SK-N-SH (cell line): ENCODE data around the gene AGAP1. TPM values are rescaled to one million over a fixed set of nuclear protein-coding genes. Genes with fewer than 3 reads are reported as not detected.
"Not testable (repeated sequence)": the region's sequence is repeated elsewhere in the genome, so short reads cannot be mapped to it uniquely, and the experiment has no call there.

Source experiments
- CTCF ChIA-PET: fragments of 300-600, 350-600 bp; formaldehyde crosslinking; extraction: SDS; loops from one replicate; lab custom pipeline; 2021; lab: Yijun Ruan, JAX
- POLR2A ChIA-PET: fragments of 350-600 bp; sonication (Branson Sonifier 250); formaldehyde crosslinking; extraction: SDS; loops from one replicate; lab custom pipeline; 2020; ENCODE audit warnings: antibody characterized with exemption, inconsistent platforms; lab: Yijun Ruan, JAX
- DNase-seq: peaks from one replicate; pipeline ENCODE4 v3.0.0; 2012
- H2AFZ ChIP-seq: fragments of 200-600 bp; sonication (generic); 2 replicates; pipeline ENCODE4 v1.8.1; 2016; ENCODE audit warnings: antibody characterized with exemption, mild to moderate bottlenecking, low read depth
- H3F3A ChIP-seq: fragments of 200-600 bp; sonication (generic); replicated peaks from 2 replicates; pipeline ENCODE3; 2016; ENCODE audit warnings: antibody characterized with exemption, mild to moderate bottlenecking; ENCODE audit not compliant: insufficient read depth
- H3K27ac ChIP-seq, 2 experiments: fragments of 200-500 bp in 1 of 2; fragments of 200-600 bp in 1 of 2; sonication (Bioruptor generic) in 1 of 2; sonication (generic), shearing (Covaris generic) in 1 of 2; 2 replicates each; pipeline versions ENCODE4 v1.5.1 to v1.6.1; 2014 to 2016; ENCODE audit warnings: low read depth in 2 of 2, inconsistent platforms in 1 of 2, low read length in 1 of 2, mild to moderate bottlenecking in 1 of 2, mixed read lengths in 1 of 2
- H3K27me3 ChIP-seq: fragments of 200-600 bp; sonication (generic), shearing (Covaris generic); 2 replicates; pipeline ENCODE4 v1.6.1; 2016; ENCODE audit warnings: mixed run types; ENCODE audit not compliant: insufficient read depth
- H3K36me3 ChIP-seq, 2 experiments: fragments of 200-500 bp in 1 of 2; fragments of 200-600 bp in 1 of 2; sonication (Bioruptor generic) in 1 of 2; sonication (generic) in 1 of 2; replicated peaks in 1 of 2; 2 replicates each; pipeline versions ENCODE3 to v1.5.1; 2014 to 2016; ENCODE audit warnings: low read length in 1 of 2, mild to moderate bottlenecking in 1 of 2; ENCODE audit not compliant: insufficient read depth in 2 of 2, control insufficient read depth in 1 of 2
- H3K4me1 ChIP-seq, 2 experiments: fragments of 200-500 bp in 1 of 2; fragments of 200-600 bp in 1 of 2; sonication (Bioruptor generic) in 1 of 2; sonication (generic), shearing (Covaris generic) in 1 of 2; 2 replicates each; pipeline versions ENCODE4 v1.5.1 to v1.6.1; 2014 to 2016; ENCODE audit warnings: low read depth in 1 of 2, low read length in 1 of 2, mixed run types in 1 of 2; ENCODE audit not compliant: insufficient read depth in 2 of 2, control insufficient read depth in 1 of 2
- H3K4me2 ChIP-seq: fragments of 200-600 bp; sonication (generic), shearing (Covaris generic); 2 replicates; pipeline ENCODE4 v1.6.1; 2017; ENCODE audit warnings: mixed run types
- H3K4me3 ChIP-seq, 2 experiments: fragments of 200-500 bp in 1 of 2; fragments of 200-600 bp in 1 of 2; sonication (Bioruptor generic) in 1 of 2; sonication (generic), shearing (Covaris generic) in 1 of 2; 2 replicates each; pipeline versions ENCODE4 v1.5.1 to v1.8.1; 2014 to 2016; ENCODE audit warnings: low read depth in 2 of 2, inconsistent platforms in 1 of 2, low read length in 1 of 2, mild to moderate bottlenecking in 1 of 2, mixed read lengths in 1 of 2, moderate library complexity in 1 of 2
- H3K79me2 ChIP-seq: fragments of 200-600 bp; sonication (generic); 2 replicates; pipeline ENCODE4 v1.8.1; 2017; ENCODE audit warnings: mild to moderate bottlenecking; ENCODE audit not compliant: insufficient read depth
- H3K9ac ChIP-seq: fragments of 200-600 bp; sonication (generic); 2 replicates; pipeline ENCODE4 v1.6.1; 2017; ENCODE audit warnings: mixed run types
- H3K9me2 ChIP-seq: fragments of 200-600 bp; sonication (generic); 2 replicates; pipeline ENCODE4 v1.6.1; 2017; ENCODE audit warnings: mixed run types
- H3K9me3 ChIP-seq: fragments of 200-600 bp; sonication (generic); 2 replicates; pipeline ENCODE4 v1.6.1; 2017; ENCODE audit warnings: mixed run types, mild to moderate bottlenecking, moderate library complexity
- H4K20me1 ChIP-seq: fragments of 200-600 bp; sonication (generic); 2 replicates; pipeline ENCODE4 v1.6.1; 2017; ENCODE audit warnings: mild to moderate bottlenecking, mixed run types; ENCODE audit not compliant: insufficient read depth
- EP300 ChIP-seq, 2 experiments: IDR thresholded peaks; 2 replicates each; pipeline versions ENCODE4 v1.4.0 to v1.6.1; 2012; ENCODE audit warnings: borderline replicate concordance in 1 of 2, low read depth in 1 of 2, low read length in 1 of 2
- EZH2phosphoT487 ChIP-seq: fragments of 200-600 bp; sonication (generic); IDR thresholded peaks from 2 replicates; pipeline ENCODE4 v1.6.1; 2017; ENCODE audit warnings: low read depth, mixed run types, mild to moderate bottlenecking, antibody characterized with exemption, moderate library complexity, borderline replicate concordance
- GABPA ChIP-seq: IDR thresholded peaks from 2 replicates; pipeline ENCODE4 v1.4.0; 2012; ENCODE audit warnings: low read depth, mild to moderate bottlenecking
- MAX ChIP-seq: IDR thresholded peaks from 2 replicates; pipeline ENCODE4 v1.4.0; 2012; ENCODE audit warnings: low read depth
- MXI1 ChIP-seq: IDR thresholded peaks from 2 replicates; pipeline ENCODE4 v1.6.1; 2012; ENCODE audit warnings: mild to moderate bottlenecking, low read depth, low read length, improper control_type of control experiment
- NFIC ChIP-seq: IDR thresholded peaks from 2 replicates; pipeline ENCODE4 v1.4.0; 2012; ENCODE audit warnings: borderline replicate concordance
- POLR2AphosphoS5 ChIP-seq: IDR thresholded peaks from 2 replicates; pipeline ENCODE4 v1.6.1; 2012; ENCODE audit warnings: low read depth, low read length
- REST ChIP-seq: IDR thresholded peaks from 2 replicates; pipeline ENCODE4 v1.6.1; 2012; ENCODE audit warnings: mild to moderate bottlenecking, low read depth, low read length, moderate library complexity
- SIN3A ChIP-seq: IDR thresholded peaks from 2 replicates; pipeline ENCODE4 v1.6.1; 2012; ENCODE audit warnings: low read depth, mild to moderate bottlenecking, low read length, moderate library complexity, borderline replicate concordance
- TAF1 ChIP-seq: IDR thresholded peaks from 2 replicates; pipeline ENCODE4 v1.6.1; 2012; ENCODE audit warnings: low read depth, mild to moderate bottlenecking, low read length, moderate library complexity, borderline replicate concordance
- TCF12 ChIP-seq: IDR thresholded peaks from 2 replicates; pipeline ENCODE4 v1.4.0; 2012
- USF1 ChIP-seq: IDR thresholded peaks from 2 replicates; pipeline ENCODE4 v1.4.0; 2012; ENCODE audit warnings: low read depth, borderline replicate concordance
- YY1 ChIP-seq: IDR thresholded peaks from 2 replicates; pipeline ENCODE4 v1.4.0; 2012; ENCODE audit warnings: low read depth, mild to moderate bottlenecking
- WGBS: methylation state at CpG from one replicate; pipeline ENCODE4 v1.1.6; 2017; ENCODE audit warnings: low lambda C conversion rate; 5-methylcytosine and 5-hydroxymethylcytosine counted together
- polyA plus RNA-seq, 3 experiments: library from polyadenylated mRNA; depleted of rRNA; stranded (reverse); fragments of >200 nt; gene quantifications; 2 replicates each; pipeline ENCODE4 v1.2.3, GENCODE V29; 2012

The AGAP1 gene
- polyA plus RNA-seq, 1 of the 3 experiments (the other 2 are of a cell fraction): 8.8 TPM

- Histone ChIP-seq H3K27me3 (no peaks in the 10 kb centered on the region), H4K20me1 (no peaks in the 10 kb centered on the region), H3K4me3 (no peak overlapping the region), H3K9me2 (no peaks in the 10 kb centered on the region), H3K36me3 (no peaks in the 10 kb centered on the region), H3K27ac (no peak overlapping the region)
- WGBS: 73% methylated on average over 8 of the region's 9 CpGs
- TF ChIP-seq SIN3A: no peak
- no peak for TF ChIP-seq TCF12
- TF ChIP-seq EZH2phosphoT487: no peak
- no peak for TF ChIP-seq GABPA
- TF ChIP-seq, all 33 proteins: peak for 0
- no peaks in the 10 kb centered on the region; the same call in 1 of the 2 replicates for H3K9me3 ChIP-seq
- DNase-seq: no peak
- no peak overlapping the region for H3K9ac ChIP-seq
- no peak overlapping the region for H2AFZ ChIP-seq
- H3F3A ChIP-seq: no peaks in the 10 kb centered on the region
- ChIA-PET CTCF (no interaction called here), POLR2A (no interaction called here)
- no peak overlapping the region for H3K4me2 ChIP-seq
- H3K4me1 ChIP-seq: no peaks in the 10 kb centered on the region
- H3K79me2 ChIP-seq: no peaks in the 10 kb centered on the region
Observed at GRCh38 chr2:236061497-236061896, 567.7 kb downstream of the AGAP1 start.

- Histone ChIP-seq H3K79me2 (no peaks in the 10 kb centered on the region), H3K9me3 (no peaks in the 10 kb centered on the region; the same call in 1 of the 2 replicates), H3K27me3 (no peaks in the 10 kb centered on the region), H2AFZ (no peak overlapping the region), H3K4me1 (no peaks in the 10 kb centered on the region), H3F3A (no peaks in the 10 kb centered on the region), H3K9ac (no peak overlapping the region), H3K9me2 (no peaks in the 10 kb centered on the region), H3K4me2 (no peak overlapping the region), H3K27ac (no peak overlapping the region), H4K20me1 (no peaks in the 10 kb centered on the region), H3K36me3 (no peaks in the 10 kb centered on the region), H3K4me3 (no peak overlapping the region)
- ChIA-PET POLR2A (no interaction called here), CTCF (no interaction called here)
- no peak for TF ChIP-seq EP300 (IDR thresholded peaks at IDR 0.05; ENCODE audit: borderline replicate concordance in 1 of 2, low read depth in 1 of 2, low read length in 1 of 2)
- WGBS: 88% methylated on average over 9 of the region's 12 CpGs
- no peak for DNase-seq
Observed at GRCh38 chr2:236061899-236062298, 568.1 kb downstream of the AGAP1 start.

- H3K9me3 ChIP-seq, DNase-seq, H3K36me3 ChIP-seq, H3F3A ChIP-seq, H3K9me2 ChIP-seq, H4K20me1 ChIP-seq, CTCF ChIA-PET, H2AFZ ChIP-seq, H3K4me1 ChIP-seq, H3K4me2 ChIP-seq, H3K9ac ChIP-seq, H3K79me2 ChIP-seq, H3K27ac ChIP-seq, H3K27me3 ChIP-seq, H3K4me3 ChIP-seq, POLR2A ChIA-PET: not testable (repeated sequence)
- 90% methylated on average over 5 of the region's 5 CpGs for WGBS
Observed at GRCh38 chr2:236062806-236063205, 569.0 kb downstream of the AGAP1 start.

GRCh38 chr2:236063994-236064393, 570.2 kb downstream of the AGAP1 start:
- Histone ChIP-seq H4K20me1 (no peaks in the 10 kb centered on the region), H3K79me2 (no peaks in the 10 kb centered on the region), H3K27me3 (no peaks in the 10 kb centered on the region), H3F3A (no peaks in the 10 kb centered on the region), H3K9me3 (no peaks in the 10 kb centered on the region), H3K9ac (no peak overlapping the region), H3K4me2 (no peak overlapping the region), H3K4me3 (no peak overlapping the region), H3K27ac (no peak overlapping the region), H3K4me1 (no peaks in the 10 kb centered on the region), H2AFZ (no peak overlapping the region), H3K36me3 (no peaks in the 10 kb centered on the region), H3K9me2 (no peaks in the 10 kb centered on the region)
- POLR2A ChIA-PET: no interaction called here
- WGBS: 97% methylated on average over 7 of the region's 7 CpGs
- CTCF ChIA-PET: interaction anchor here (1.6 kb wide), 1 partner anchor 284 kb away, joined by 5 read pairs; no protein-coding TSS in a partner anchor
- no peak for DNase-seq
- TF ChIP-seq MXI1 (no peak), MAX (no peak), USF1 (no peak), YY1 (no peak), REST (no peak), POLR2AphosphoS5 (no peak), NFIC (no peak), TAF1 (no peak)
